A549 (cell line): Measurements from ENCODE around the gene KHDRBS2. TPM values are rescaled to one million over a fixed set of nuclear protein-coding genes. Genes with fewer than 3 reads are reported as not detected.

Experiments used
- ATAC-seq, 2 experiments: fragments of 200-7000 bp in 1 of 2; fragments of >200 bp in 1 of 2; cut with Nextera tagmentation in 1 of 2; cut with Tn5 transposase in 1 of 2; 3 replicates each; pipeline versions ENCODE4 v1.8.0 to v1.9.1; 2018 to 2020; ENCODE audit warnings: mild to moderate bottlenecking in 1 of 2, moderate library complexity in 1 of 2
- CTCF ChIA-PET: fragments of 300-600 bp; sonication (Branson Sonifier 250); formaldehyde crosslinking; extraction: SDS; loops from one replicate; lab custom pipeline; 2021; ENCODE audit warnings: antibody characterized with exemption, inconsistent platforms; lab: Yijun Ruan, JAX
- POLR2A ChIA-PET: fragments of 350-600 bp; formaldehyde crosslinking; extraction: SDS; loops from one replicate; lab custom pipeline; 2021; ENCODE audit warnings: antibody characterized with exemption, inconsistent platforms; lab: Yijun Ruan, JAX
- DNase-seq, 2 experiments: peaks; one replicate each; pipeline versions ENCODE4 v3.0.0 to v3.0.0-alpha.2; 2011 to 2016; ENCODE audit warnings: low read depth in 1 of 2, low spot score in 1 of 2
- FAIRE-seq: peaks from 2 replicates; lab custom pipeline; 2011; peaks lifted over from hg19 to GRCh38; lab: Jason Lieb, UNC
- H3K27ac ChIP-seq, 2 experiments: fragments of >200 bp; sonication (Bioruptor Twin); formaldehyde crosslinking; 3 replicates each; pipeline ENCODE4 v1.5.1; 2016 to 2017
- H3K4me1 ChIP-seq: fragments of >200 bp; sonication (Bioruptor Twin); formaldehyde crosslinking; 3 replicates; pipeline ENCODE4 v1.6.1; 2016
- H3K4me2 ChIP-seq: fragments of >200 bp; sonication (Bioruptor Twin); formaldehyde crosslinking; 3 replicates; pipeline ENCODE4 v1.6.1; 2016
- H3K4me3 ChIP-seq: fragments of >200 bp; sonication (Bioruptor Twin); formaldehyde crosslinking; 3 replicates; pipeline ENCODE4 v1.5.1; 2016
- H3K9me3 ChIP-seq: fragments of >200 bp; sonication (Bioruptor Twin); formaldehyde crosslinking; 3 replicates; pipeline ENCODE4 v1.6.1; 2016
- ATOH8 ChIP-seq: fragments of 250-450 bp; sonication (Bioruptor Pico); IDR thresholded peaks from 2 replicates; pipeline ENCODE4 v1.5.0; 2020; ENCODE audit warnings: low read depth, mild to moderate bottlenecking, moderate library complexity
- BCL3 ChIP-seq: fragments of >200 bp; sonication (Bioruptor Twin); formaldehyde crosslinking; IDR thresholded peaks from 3 replicates; pipeline ENCODE4 v1.6.1; 2016
- CBX2 ChIP-seq: fragments of 200-600 bp; sonication (generic); IDR thresholded peaks from 2 replicates; pipeline ENCODE4 v1.6.1; 2016; ENCODE audit warnings: low read depth, mild to moderate bottlenecking, borderline replicate concordance
- CBX8 ChIP-seq: fragments of 200-600 bp; sonication (generic); IDR thresholded peaks from 2 replicates; pipeline ENCODE4 v1.6.1; 2016
- CTCF ChIP-seq: fragments of >200 bp; sonication (Bioruptor Twin); formaldehyde crosslinking; IDR thresholded peaks from 3 replicates; pipeline ENCODE4 v1.5.1; 2016
- FOXS1 ChIP-seq: fragments of 250-450 bp; sonication (Bioruptor Pico); IDR thresholded peaks from 2 replicates; pipeline ENCODE4 v1.5.0; 2020; ENCODE audit warnings: mild to moderate bottlenecking, moderate library complexity
- GATA3 ChIP-seq: IDR thresholded peaks from 2 replicates; pipeline ENCODE4 v1.6.1; 2012; ENCODE audit warnings: borderline replicate concordance
- HDAC2 ChIP-seq: fragments of 200-600 bp; sonication (generic); IDR thresholded peaks from 2 replicates; pipeline ENCODE4 v1.6.1; 2016
- HEYL ChIP-seq: fragments of 250-450 bp; sonication (Bioruptor Pico); IDR thresholded peaks from 2 replicates; pipeline ENCODE4 v1.8.0; 2021; ENCODE audit warnings: mild to moderate bottlenecking, moderate library complexity
- HOXB13 ChIP-seq: fragments of 250-450 bp; sonication (Bioruptor Pico); IDR thresholded peaks from 2 replicates; pipeline ENCODE4 v1.5.0; 2020; ENCODE audit warnings: low read depth, mild to moderate bottlenecking, moderate library complexity
- HOXB5 ChIP-seq: fragments of 250-450 bp; sonication (Bioruptor Pico); IDR thresholded peaks from 2 replicates; pipeline ENCODE4 v1.5.0; 2020; ENCODE audit warnings: mild to moderate bottlenecking, moderate library complexity
- JUNB ChIP-seq: fragments of >200 bp; sonication (Bioruptor Twin); formaldehyde crosslinking; IDR thresholded peaks from 2 replicates; pipeline ENCODE4 v1.6.1; 2016
- KDM1A ChIP-seq: fragments of 200-600 bp; sonication (generic); IDR thresholded peaks from 2 replicates; pipeline ENCODE4 v1.6.1; 2016; ENCODE audit warnings: low read depth, mild to moderate bottlenecking
- KDM5A ChIP-seq: fragments of 200-600 bp; sonication (generic); IDR thresholded peaks from 2 replicates; pipeline ENCODE4 v1.6.1; 2016; ENCODE audit warnings: antibody characterized with exemption, mild to moderate bottlenecking
- MAFK ChIP-seq: fragments of 450-650 bp; IDR thresholded peaks from 2 replicates; pipeline ENCODE4 v1.6.1; 2014; ENCODE audit not compliant: partially characterized antibody
- MYC ChIP-seq: IDR thresholded peaks from 2 replicates; pipeline ENCODE4 v1.6.1; 2012; ENCODE audit warnings: mild to moderate bottlenecking, inconsistent platforms, low read length, improper control_type of control experiment, borderline replicate concordance
- NPAS2 ChIP-seq: fragments of 250-450 bp; sonication (Bioruptor Pico); IDR thresholded peaks from 2 replicates; pipeline ENCODE4 v1.8.0; 2022; ENCODE audit warnings: mild to moderate bottlenecking, moderate library complexity, borderline replicate concordance
- NR3C1 ChIP-seq: fragments of >200 bp; sonication (Bioruptor Twin); formaldehyde crosslinking; IDR thresholded peaks from 3 replicates; pipeline ENCODE4 v1.6.1; 2017
- PHF8 ChIP-seq: fragments of 200-600 bp; sonication (generic); IDR thresholded peaks from 2 replicates; pipeline ENCODE4 v1.6.1; 2016; ENCODE audit warnings: low read depth, mild to moderate bottlenecking, antibody characterized with exemption, moderate library complexity, borderline replicate concordance
- POLR2AphosphoS2 ChIP-seq: conservative IDR thresholded peaks from 2 replicates; pipeline ENCODE4 v1.6.1; 2012; ENCODE audit warnings: low read length, improper control_type of control experiment, inconsistent platforms
- RAD21 ChIP-seq, 2 experiments: fragments of >200 bp in 1 of 2; sonication (Bioruptor Twin) in 1 of 2; formaldehyde crosslinking in 1 of 2; IDR thresholded peaks in 1 of 2; conservative IDR thresholded peaks in 1 of 2; 2 replicates in 1 of 2; 3 replicates in 1 of 2; pipeline ENCODE4 v1.6.1; 2012 to 2018; ENCODE audit warnings: inconsistent platforms in 1 of 2
- RCOR1 ChIP-seq: fragments of 150-350 bp; IDR thresholded peaks from 2 replicates; pipeline ENCODE4 v1.6.1; 2014; ENCODE audit warnings: antibody characterized with exemption, low read length, low read depth
- RFX5 ChIP-seq: fragments of 450-650 bp; IDR thresholded peaks from 2 replicates; pipeline ENCODE4 v1.7.1; 2014; ENCODE audit warnings: antibody characterized with exemption, mild to moderate bottlenecking, moderate library complexity
- RNF2 ChIP-seq: fragments of 200-600 bp; sonication (generic); IDR thresholded peaks from 2 replicates; pipeline ENCODE4 v1.6.1; 2016; ENCODE audit warnings: low read depth, mild to moderate bottlenecking, antibody characterized with exemption, moderate library complexity, borderline replicate concordance
- SMC3 ChIP-seq: fragments of >200 bp; sonication (Bioruptor Twin); formaldehyde crosslinking; IDR thresholded peaks from 3 replicates; pipeline ENCODE4 v1.6.1; 2018; ENCODE audit warnings: inconsistent platforms
- SREBF2 ChIP-seq: fragments of 450-650 bp; IDR thresholded peaks from 2 replicates; pipeline ENCODE4 v1.6.1; 2014; ENCODE audit warnings: mild to moderate bottlenecking, moderate library complexity
- TP53 ChIP-seq: fragments of 250-450 bp; sonication (Bioruptor Pico); IDR thresholded peaks from 2 replicates; pipeline ENCODE4 v1.5.0; 2021; ENCODE audit warnings: mild to moderate bottlenecking, moderate library complexity
- USF2 ChIP-seq: fragments of 450-650 bp; IDR thresholded peaks from 2 replicates; pipeline ENCODE4 v1.6.1; 2014; ENCODE audit warnings: antibody characterized with exemption
- ZFP36 ChIP-seq: fragments of 450-650 bp; IDR thresholded peaks from 2 replicates; pipeline ENCODE4 v1.6.1; 2014; ENCODE audit warnings: borderline replicate concordance; ENCODE audit not compliant: partially characterized antibody
- ZSCAN20 ChIP-seq: fragments of 250-450 bp; sonication (Bioruptor Pico); IDR thresholded peaks from 2 replicates; pipeline ENCODE4 v1.8.0; 2022; ENCODE audit warnings: mild to moderate bottlenecking, moderate library complexity
- WGBS: methylation state at CpG from one replicate; pipeline ENCODE4 v1.1.6; 2017; ENCODE audit errors: missing lambda C conversion rate; 5-methylcytosine and 5-hydroxymethylcytosine counted together
- polyA plus RNA-seq, 4 experiments: library from polyadenylated mRNA; depleted of rRNA in 3 of 4; stranded (reverse); fragments of >200 nt; fragmentation: RNase III in 1 of 4; extraction: RNeasy Plus Mini Kit Qiagen cat#74134 plus additional on column Dnase treatment in 1 of 4; gene quantifications; 2 replicates in 3 of 4; 3 replicates in 1 of 4; pipeline ENCODE4 v1.2.3, GENCODE V29; 2011 to 2017

Gene KHDRBS2
- polyA plus RNA-seq, 2 of the 4 experiments (the other 2 are of a cell fraction): not detected

- CTCF ChIA-PET: no interaction called here
- WGBS: 0% methylated on average over 1 of the region's 1 CpG
- no peaks in the 10 kb centered on the region for H3K4me1 ChIP-seq
- FAIRE-seq (no peak), ATAC-seq (no peak), DNase-seq (no peak)
- no peak overlapping the region for H3K4me3 ChIP-seq
- H3K27ac ChIP-seq: no peak overlapping the region
- H3K9me3 ChIP-seq: no peaks in the 10 kb centered on the region
- H3K4me2 ChIP-seq: no peak overlapping the region
- TF ChIP-seq JUNB (no peak), TP53 (CRISPR knock-in tag) (no peak), SMC3 (no peak), KDM1A (no peak), HOXB13 (CRISPR knock-in tag) (no peak), CBX2 (no peak), BCL3 (no peak), ATOH8 (CRISPR knock-in tag) (no peak), MAFK (no peak), FOXS1 (CRISPR knock-in tag) (no peak), RCOR1 (no peak), ZSCAN20 (CRISPR knock-in tag) (no peak), POLR2AphosphoS2 (no peak), HOXB5 (CRISPR knock-in tag) (no peak), PHF8 (no peak), RAD21 (conservative IDR thresholded peaks at IDR 0.05 in 1 of 2, IDR thresholded peaks at IDR 0.05 in 1 of 2) (no peak), CTCF (no peak)
- TF ChIP-seq, all 56 proteins: peak for 0
- POLR2A ChIA-PET: no interaction called here
Observed at GRCh38 chr6:61980622-61981021, 305.4 kb downstream of the KHDRBS2 start.

GRCh38 chr6:61977947-61978346, 308.1 kb downstream of the KHDRBS2 start:
- Histone ChIP-seq H3K4me1 (no peaks in the 10 kb centered on the region), H3K9me3 (no peaks in the 10 kb centered on the region), H3K4me3 (no peak overlapping the region), H3K27ac (no peak overlapping the region), H3K4me2 (no peak overlapping the region)
- ATAC-seq (no peak), FAIRE-seq (no peak), DNase-seq (no peak)
- ChIA-PET CTCF (no interaction called here), POLR2A (no interaction called here)
- WGBS: 0% methylated on average over 1 of the region's 1 CpG
- no peak for TF ChIP-seq ZFP36

GRCh38 chr6:61977099-61977498, 308.9 kb downstream of the KHDRBS2 start:
- H3K27ac ChIP-seq: no peak overlapping the region
- H3K4me2 ChIP-seq: no peak overlapping the region
- CTCF ChIA-PET: no interaction called here
- WGBS: 4% methylated on average over 1 of the region's 1 CpG
- no peak for DNase-seq
- no peak for FAIRE-seq
- no peak for TF ChIP-seq MYC
- no peak for TF ChIP-seq RNF2
- no peak for TF ChIP-seq NPAS2
- no peak for TF ChIP-seq CBX2
- no peak for TF ChIP-seq ATOH8 (CRISPR knock-in tag)
- TF ChIP-seq HOXB13 (CRISPR knock-in tag): no peak
- no peak for TF ChIP-seq NR3C1
- TF ChIP-seq GATA3: no peak
- TF ChIP-seq RCOR1: no peak
- TF ChIP-seq KDM5A: no peak
- no peak for TF ChIP-seq CBX8
- TF ChIP-seq USF2: no peak
- no peak for TF ChIP-seq RFX5
- no peak for TF ChIP-seq HDAC2
- TF ChIP-seq SMC3: no peak
- TF ChIP-seq POLR2AphosphoS2: no peak
- no peak for TF ChIP-seq HEYL (CRISPR knock-in tag)
- TF ChIP-seq SREBF2: no peak
- no peak for TF ChIP-seq PHF8
- POLR2A ChIA-PET: no interaction called here
- no peaks in the 10 kb centered on the region for H3K9me3 ChIP-seq
- no peaks in the 10 kb centered on the region for H3K4me1 ChIP-seq
- H3K4me3 ChIP-seq: no peak overlapping the region
- no peak for ATAC-seq
